ENCODE results near the gene MOB3C.
"Not testable (repeated sequence)": the region's sequence is repeated elsewhere in the genome, so short reads cannot be mapped to it uniquely, and the experiment has no call there.

Gene MOB3C

DNA sequence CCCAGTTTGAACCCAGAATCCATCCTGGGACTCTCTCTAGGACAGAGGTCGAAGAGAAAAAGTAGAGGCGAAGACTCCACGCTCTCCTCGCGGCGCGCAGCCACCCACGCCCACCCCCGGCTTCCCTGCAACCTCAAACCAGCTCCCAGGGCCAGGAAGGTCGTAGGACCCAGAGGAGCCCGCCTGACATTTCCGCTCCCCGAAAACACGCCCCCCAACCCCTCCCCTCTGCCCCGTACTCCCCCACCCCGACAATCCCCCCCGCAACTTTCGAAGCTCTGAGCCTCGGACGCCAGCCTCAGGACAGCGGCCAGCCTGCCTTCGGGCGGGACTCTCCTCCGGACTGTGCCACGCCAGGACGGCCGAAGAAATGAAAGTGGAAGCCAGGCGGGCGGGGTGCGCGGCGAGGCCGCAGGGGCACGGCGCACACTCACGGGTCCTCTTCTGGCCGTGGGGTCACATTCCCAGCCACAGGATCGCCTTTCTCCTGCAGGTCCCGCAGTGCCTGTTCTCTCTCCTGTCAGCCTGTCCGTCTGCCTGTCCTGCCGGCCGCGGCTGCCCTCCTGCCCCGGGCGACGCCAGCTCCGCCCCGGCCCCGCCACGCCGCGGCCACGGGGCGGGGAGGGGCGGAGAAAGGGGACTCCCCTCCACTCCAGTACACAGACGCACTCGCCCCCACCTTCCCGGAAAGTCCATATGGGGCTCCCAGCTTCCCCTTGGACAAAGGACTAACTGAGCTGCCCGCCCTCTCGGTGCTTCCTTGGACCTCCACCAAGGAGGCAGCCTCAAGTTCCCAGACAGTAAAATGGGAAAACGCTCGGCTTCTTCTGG lies at the start of gene MOB3C:
Gene MOB3C (minus strand): TSS at position 535 of the 831 bp plus-strand sequence. CDS start 3,490 bp downstream, outside the sequence.
- peak in 1 of 2 experiments; percentile 33 for DNase-seq

- no peak for DNase-seq
Measured at GRCh38 chr1:46665983-46666382, 49.4 kb upstream of the MOB3C start.

- not testable (repeated sequence) for DNase-seq
Measured at GRCh38 chr1:46662919-46663318, 46.3 kb upstream of the MOB3C start.

GRCh38 chr1:46660116-46660515 lies 43.5 kb upstream of the MOB3C start:
- DNase-seq, result not testable (repeated sequence)

DNA sequence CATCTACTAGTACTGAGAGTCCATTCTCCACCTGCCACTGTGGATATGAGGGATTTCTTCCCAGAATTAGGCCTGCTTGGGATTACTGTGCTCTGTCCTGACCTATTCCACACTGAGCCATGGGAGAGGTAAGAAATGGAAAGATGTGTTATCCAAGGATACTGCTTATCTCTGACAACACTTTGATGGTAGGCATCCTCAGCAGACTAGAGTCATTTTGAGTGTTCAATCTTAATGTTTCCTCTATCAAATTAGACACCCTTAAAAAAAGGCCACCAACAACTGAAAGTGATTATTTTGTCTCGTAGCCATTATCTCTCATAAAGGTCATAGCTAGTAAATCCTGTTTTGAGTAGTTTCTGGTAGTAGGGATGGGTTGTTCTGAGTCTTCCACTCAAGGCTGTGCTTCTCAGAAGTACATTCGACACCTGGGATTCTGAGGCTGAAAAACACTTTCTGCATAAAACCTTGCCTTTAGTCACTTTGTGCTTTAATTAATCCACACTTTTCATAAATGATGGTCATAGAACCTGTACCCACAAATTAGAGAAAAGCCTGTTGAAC lies 42.8 kb upstream of the MOB3C start:
- no peak for DNase-seq

DNA sequence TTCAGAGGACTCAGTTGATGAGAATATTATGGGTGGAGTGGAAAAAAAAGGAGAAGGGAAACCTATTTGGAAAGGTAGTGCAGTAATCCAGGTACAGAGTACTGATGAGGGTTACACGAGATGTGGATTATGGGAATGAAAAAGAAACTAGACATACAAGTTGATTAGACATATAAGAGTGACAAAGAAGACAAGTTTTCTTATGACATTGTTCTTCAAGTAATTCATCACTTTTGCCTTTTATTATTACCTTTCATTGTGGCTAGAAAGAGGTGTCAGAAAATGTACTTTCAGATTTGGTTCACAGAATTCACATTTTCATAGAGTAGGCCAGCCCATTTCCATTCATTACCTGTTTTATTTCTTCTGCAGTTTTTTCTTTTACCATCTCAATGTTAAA lies 41.2 kb upstream of the MOB3C start:
- DNase-seq, result no peak

GRCh38 chr1:46656643-46657042 lies 40.0 kb upstream of the MOB3C start:
- peak; percentile 63 to 69 for DNase-seq

DNA sequence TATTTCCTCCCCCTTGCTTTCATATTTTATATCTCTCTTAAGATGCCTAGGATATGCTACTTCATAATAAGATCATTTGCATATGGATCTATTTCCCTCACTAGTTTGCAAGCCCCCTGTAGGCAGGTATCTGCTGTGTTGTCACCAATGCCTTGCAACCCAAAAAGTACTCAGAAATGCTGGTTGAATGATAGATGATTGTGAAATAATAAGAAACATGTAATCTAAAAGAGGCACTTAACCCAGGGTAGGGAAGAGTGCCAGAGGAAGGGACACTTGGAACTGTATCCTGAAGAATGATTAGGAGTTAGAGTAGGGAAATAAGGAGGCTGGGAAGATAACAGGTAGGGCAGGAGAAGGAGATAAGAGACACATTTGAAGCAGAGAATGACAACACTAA lies 39.2 kb upstream of the MOB3C start:
- DNase-seq, result no peak

DNA sequence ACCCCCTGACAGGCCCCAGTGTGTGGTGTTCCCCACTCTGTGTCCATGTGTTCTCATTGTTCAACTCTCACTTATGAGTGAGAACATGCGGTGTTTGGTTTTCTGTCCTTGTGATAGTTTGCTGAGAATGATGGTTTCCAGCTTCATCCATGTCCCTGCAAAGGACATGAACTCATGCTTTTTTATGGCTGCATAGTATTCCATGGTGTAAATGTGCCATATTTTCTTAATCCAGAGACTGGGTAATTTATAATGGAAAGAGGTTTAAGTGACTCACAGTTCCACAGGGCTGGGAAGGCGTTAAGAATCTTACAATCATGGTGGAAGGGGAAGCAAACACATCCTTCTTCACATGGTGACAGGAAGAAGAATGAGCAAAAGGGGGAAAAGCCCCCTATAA lies 38.1 kb upstream of the MOB3C start:
- DNase-seq, result not testable (repeated sequence)

GRCh38 chr1:46654012-46654411 lies 37.4 kb upstream of the MOB3C start:
- no peak for DNase-seq

GRCh38 chr1:46653405-46653958 lies 36.9 kb upstream of the MOB3C start:
- DNase-seq, result no peak

DNA sequence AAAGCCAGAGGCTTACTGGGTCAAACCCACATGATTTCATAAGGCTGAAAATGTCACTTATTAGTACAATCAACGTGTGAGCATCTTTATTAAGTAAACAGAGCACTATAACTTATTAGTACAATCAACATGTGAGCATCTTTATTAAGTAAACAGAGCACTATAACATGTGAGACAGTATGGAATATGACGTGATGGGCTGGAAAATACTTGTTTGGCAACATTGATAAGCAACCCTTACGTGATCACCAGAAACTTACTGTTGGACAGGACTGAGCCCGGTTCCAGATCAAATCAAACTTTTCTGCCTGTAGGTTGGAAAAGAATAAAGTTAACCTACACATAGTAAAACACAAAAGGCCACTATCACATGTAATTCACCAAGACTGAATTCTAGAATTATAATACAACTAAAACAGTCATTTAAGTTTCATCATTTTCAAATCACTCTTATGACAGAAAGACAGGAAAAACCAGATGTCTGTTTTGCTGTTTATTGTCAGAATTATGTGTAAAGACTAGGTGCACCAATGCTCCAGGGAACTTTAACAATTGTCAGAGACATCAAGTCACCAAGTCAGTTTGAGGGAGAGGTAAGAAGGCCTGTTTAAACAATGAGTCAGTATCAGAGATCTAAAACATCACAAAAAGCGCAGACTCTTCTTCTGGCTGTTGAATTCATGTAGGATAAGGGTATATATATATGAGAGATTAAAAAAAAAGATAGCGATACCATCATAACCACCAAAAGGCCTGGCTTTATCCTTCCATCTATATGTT lies 35.9 kb upstream of the MOB3C start:
- DNase-seq, result no peak

- DNase-seq, result not testable (repeated sequence)
Measured at GRCh38 chr1:46651152-46651551, 34.5 kb upstream of the MOB3C start.

DNA sequence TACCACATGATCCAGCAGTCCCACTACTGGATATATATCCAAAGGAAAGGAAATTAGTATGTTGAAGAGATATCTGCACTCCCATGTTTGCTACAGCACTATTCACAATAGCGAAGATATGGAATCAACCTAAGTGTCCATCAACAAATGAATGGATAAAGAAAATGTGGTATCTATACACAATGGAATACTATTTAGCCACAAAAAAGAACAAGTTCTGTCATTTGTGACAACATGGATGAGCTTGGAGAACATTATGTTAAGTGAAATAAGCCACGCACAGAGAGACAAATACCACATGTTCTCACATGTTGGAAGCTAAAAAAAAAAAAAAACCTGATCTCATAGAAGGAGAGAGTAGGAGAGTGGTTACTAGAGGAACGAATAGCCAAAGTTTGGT lies 33.9 kb upstream of the MOB3C start:
- no peak for DNase-seq

DNA sequence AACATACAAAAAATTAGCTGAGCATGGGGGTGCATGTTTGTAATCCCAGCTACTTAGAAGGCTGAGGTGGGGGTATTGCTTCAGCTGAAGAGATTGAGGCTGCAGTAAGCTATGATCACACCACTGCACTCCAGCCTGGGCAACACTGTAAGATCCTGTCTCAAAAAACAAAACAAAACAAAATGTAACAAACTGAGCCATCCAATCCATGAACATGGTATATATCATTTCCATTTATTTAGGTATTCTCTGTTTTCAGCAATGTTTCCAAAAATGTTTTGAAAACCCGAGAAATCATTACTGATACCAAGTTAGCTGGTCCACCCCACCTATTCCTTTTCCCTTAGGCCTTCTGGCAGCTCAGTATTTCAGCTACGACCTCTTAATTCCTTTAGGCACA lies 33.2 kb upstream of the MOB3C start:
- no peak for DNase-seq

- no peak for DNase-seq
Measured at GRCh38 chr1:46647611-46648010, 31.0 kb upstream of the MOB3C start.

DNA sequence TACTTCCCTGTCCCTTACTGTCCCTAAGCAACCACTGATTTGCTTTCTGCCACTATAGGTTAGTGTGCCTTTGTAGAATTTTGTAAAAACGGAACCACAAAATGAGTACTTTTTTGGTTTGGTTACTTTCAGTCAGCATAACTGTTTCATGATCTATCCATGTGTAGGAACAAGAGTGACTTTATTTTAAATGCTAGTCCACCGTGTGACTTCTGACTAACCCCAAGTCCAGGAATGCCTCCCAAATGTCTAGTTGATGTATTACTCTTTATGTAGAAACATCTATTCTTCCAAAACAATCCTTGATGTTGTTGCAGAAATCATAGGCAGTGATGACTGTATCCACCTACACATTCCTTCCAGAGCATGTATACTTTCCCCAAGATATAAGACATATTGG lies 30.2 kb upstream of the MOB3C start:
- DNase-seq, result no peak

DNA sequence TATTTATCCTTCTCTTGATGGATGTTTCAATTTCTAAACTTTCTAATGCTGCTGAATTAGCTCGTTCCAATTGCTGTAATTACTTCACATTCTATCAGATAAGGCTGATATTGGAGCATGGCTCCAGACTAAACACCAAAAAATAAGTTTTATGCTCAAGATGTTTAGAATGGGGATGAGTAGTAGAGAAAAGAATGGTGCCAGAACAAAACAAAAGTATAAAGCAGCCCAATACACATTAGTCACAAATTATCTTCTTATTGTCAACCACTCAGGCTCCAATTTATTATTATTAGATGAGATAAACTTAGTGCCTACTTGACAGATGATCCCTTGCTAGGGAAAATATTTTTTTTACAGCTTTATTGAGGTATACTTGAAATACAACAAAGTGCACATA lies 29.7 kb upstream of the MOB3C start:
- no peak for DNase-seq

GRCh38 chr1:46645815-46646214 lies 29.2 kb upstream of the MOB3C start:
- DNase-seq, result no peak

- DNase-seq, result peak; percentile 90 to 99
Measured at GRCh38 chr1:46643368-46643775, 26.8 kb upstream of the MOB3C start.

DNA sequence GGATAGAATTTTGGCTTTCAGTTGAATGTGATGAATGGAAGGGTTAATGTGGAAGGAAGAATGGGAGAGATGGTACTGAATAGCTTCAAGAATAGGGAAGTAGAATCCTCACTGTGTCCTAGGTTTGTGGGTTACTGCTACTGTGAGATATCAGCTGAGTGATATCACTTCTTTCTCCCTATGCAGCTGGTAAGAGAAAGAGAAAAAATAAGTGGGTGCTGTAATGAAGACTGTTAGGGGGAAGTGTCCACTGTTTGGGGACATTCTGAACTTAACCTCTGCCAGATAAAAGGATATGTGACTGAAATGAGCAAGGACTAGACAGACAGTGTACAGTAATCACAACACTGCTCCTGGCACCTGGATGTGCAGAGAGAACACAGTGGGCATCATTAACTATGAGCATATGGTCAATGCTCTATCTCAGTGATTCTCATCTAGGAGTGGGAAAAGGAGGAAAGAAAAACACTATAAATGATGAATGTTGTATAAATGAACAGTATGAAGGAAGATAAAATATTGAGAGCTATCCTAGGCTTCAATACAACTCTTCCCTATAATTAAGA lies 25.6 kb upstream of the MOB3C start:
- DNase-seq, result no peak

- no peak for DNase-seq
Measured at GRCh38 chr1:46639547-46639946, 22.9 kb upstream of the MOB3C start.

DNA sequence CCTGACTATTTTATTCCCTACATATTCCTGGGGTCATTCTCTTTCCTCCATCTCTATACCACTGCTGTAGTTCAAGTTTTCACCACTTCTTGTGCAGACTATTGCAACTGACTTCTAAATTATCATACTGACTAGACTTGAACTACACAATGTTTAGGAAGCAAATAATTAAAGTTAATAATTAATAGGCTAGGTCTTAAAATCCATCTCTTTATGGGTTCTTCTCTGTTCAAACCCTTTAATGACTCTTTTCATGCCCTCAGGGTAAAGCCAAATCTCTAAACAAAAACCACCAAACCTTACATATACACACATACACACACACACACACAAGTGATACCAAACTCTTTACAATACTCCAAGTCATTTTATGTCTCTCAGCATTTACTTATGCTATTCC lies 22.3 kb upstream of the MOB3C start:
- DNase-seq, result no peak

Data from NCI-H446 (cell line).